Hematopoietic multipotent progenitor cell (in vitro differentiated cells): ENCODE results near the gene ANGEL2. TPM values are rescaled to one million over a fixed set of nuclear protein-coding genes. Genes with fewer than 3 reads are reported as not detected.
"Not testable (repeated sequence)": the region's sequence is repeated elsewhere in the genome, so short reads cannot be mapped to it uniquely, and the experiment has no call there.

Experiments used
- DNase-seq, 3 donors: peaks; one replicate each; pipeline ENCODE4 v3.0.0-alpha.2; 2011 to 2015; ENCODE audit warnings: low read depth in 2 of 3, low spot score in 2 of 3
- total RNA-seq: library from RNA; depleted of rRNA; stranded (reverse); fragments of >200 nt; gene quantifications from one replicate; pipeline ENCODE4 v1.2.3, GENCODE V29; 2012

The ANGEL2 gene
- total RNA-seq, 1 donor: 39.9 TPM

DNA sequence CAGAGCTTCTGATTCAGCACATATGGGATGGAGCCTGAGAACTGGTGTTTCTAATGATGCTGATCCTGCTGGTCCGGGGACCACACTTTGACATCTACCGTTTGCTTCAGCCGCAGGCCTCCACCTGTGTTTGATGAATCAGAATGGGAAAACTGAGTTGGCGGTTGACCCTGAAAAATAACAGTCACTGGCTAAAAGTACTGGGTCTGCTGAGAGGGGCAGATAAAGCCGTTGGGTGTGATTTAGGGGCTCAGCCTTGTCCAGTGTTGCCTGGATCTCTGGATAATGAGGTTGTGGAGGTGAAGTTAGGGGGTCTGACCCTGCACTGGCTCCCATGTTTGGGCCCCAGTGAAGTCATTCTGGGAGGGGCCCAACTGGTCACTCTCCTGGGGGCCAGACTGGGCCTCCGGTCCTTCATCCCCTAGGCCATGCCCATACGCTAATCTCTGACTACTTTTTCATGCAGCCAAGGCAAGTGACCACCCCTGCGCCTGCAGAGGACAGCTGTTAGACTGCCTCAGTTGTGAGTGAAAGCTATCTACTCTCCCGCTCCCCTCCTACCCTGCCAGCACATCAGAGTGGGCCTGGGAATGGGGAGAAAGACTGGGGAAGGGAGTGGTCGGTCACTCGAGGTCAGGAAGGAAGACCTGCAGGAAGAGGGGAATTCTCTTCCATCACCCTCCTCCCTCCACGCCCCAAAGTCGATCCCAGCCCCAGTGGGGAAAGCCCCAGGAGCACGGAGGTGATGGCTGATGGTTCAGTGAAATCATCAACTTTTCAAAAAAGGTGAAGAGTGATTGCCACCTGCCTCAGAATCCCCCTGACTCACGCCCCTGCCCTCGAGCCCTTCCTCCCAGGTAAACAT, 37.7 kb downstream of the ANGEL2 start:
- no peak for DNase-seq

GRCh38 chr1:212976586-212976985, 39.1 kb downstream of the ANGEL2 start:
- no peak for DNase-seq

DNA sequence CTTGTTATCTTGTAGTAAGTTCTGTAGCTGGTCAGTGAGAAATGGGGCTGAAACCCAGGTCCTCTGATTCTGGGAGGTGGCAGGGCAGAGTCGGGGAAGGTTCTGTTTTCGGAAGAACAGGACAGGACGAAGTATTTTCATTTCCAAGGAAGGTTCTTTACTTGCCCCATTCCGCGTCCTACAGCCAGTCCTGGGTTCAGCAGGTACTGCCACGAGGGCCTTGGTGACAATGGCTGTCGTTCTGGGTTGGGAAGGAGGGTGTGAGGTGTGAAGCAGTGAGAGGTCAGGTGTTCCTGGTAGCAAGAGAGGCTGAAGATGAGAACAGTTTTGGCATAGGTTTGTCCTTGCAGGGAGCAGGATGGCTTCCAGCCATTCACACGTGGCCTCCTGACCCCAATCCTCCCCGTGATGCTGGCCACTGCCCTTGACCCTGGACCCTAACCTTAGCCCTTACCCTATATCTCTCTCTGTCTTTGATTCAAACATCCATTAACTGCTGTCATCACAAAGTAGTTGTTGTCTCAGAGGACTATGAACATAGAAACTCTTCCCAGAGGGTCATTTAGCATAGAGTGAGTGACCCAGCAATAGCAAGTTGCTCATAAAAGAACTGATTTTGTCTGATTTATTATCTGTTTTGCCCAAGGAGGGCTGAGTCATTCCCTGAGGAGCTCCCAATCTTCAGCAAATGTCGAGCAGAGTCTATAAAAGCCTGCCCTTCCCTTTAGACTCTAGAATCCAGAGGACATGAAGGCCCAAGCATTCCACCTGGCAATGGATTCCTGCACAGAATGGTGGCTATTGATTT, 40.4 kb downstream of the ANGEL2 start:
- DNase-seq: no peak

- DNase-seq: no peak
These were observed 41.0 kb downstream of the ANGEL2 start for GRCh38 chr1:212974711-212975110.

GRCh38 chr1:212973899-212974298, 41.8 kb downstream of the ANGEL2 start:
- DNase-seq: no peak

DNA sequence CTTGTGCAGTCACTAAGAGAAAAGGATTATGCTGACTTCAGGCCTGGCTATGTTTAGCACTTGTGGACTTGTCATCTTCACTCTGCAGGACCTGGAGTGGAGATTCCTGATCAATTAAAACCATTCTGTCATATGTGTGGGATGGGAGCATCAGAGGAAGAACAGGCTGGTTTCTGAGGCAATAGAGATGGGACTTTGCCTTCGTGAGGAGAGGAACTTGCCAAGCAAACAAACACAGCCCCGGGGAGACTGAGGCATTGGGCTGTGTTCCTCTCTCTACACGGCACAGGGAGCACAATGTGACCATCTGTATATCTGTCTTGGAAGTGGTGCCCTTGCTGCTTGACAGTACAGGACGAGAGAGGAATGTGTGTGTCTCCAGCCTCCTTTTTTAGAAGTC, 42.2 kb downstream of the ANGEL2 start:
- no peak for DNase-seq

DNA sequence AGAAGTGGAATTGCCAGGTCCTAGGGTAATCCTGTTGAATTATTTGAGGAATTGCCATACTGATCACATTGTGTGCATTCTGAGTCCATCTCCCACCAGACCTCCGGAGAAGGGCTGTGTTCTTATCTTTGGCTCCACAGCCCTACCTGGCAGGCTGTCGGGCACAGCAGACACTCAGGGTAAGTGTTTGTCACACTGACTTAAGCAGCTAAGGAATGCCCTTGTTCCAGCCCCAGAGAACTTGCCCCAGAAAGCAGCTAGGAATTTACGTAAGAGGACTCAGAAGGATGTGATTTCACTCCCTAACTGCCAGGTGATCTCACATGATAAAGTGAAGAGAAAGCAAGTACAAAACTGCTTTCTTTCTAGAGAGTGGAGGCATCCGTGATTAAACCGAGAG, 44.4 kb downstream of the ANGEL2 start:
- no peak for DNase-seq

DNA sequence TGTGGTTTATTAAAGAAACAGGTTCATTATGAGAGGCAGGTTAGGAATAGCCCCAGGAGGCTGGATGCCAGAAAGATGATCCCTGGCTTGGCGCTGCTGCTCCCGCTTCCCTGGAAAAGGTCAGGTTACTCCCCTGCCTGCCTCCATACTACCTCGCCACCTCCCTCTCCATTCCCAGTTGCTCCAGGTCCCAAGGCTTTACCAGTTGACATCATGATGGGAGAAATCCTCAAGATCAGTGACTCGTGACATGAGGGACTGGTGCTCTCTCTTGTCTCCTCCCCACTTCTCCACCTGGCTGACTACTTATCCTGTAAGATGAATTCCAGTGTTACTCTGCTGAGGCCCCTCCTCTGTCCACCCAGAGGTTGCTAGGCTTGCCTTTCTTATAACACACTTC, 45.6 kb downstream of the ANGEL2 start:
- DNase-seq: no peak

DNA sequence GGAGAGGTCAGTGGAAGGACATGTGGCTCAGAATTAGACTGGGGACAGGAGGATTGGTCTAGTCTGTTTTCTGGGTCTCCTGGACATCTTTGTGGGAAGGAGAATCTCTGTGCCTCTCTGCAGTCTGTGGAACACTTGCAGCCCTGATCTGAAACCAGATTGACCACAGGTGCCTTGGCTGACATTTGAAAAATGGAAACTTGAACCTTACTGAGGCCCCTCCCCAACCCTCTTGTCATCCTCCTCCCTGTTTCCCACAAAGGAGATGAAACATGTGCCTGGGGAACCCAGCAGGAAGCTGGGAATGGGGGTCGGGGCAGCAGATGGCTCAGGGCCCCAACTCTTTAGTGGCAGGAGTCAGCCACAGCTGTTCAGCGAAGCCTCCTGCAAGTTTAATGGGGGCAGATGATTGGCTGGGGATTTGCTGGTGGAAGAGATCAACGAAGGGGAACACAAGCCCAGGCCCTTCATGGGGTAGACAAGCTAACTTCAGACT, 47.3 kb downstream of the ANGEL2 start:
- DNase-seq: no peak

GRCh38 chr1:212967801-212968200, 47.9 kb downstream of the ANGEL2 start:
- peak in 1 of 3 donors; percentile 39 for DNase-seq

DNA sequence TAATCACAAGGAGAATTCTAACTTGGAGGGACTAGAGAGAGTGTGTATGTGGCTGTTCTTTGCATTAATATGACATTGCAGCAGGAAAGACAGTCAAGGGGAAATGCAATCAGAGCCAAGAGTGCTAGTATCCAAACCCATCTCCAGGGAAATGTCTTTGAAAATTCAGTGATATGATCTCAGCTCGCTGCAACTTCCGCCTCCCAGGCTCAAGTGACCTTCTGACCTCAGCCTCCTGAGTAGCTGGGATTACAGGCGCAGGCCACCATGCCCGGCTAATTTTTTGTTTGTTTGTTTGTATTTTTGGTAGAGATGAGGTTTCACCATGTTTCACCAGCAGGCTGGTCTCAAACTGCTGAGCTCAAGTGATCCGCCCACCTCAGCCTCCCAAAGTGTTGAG, 49.1 kb downstream of the ANGEL2 start:
- no peak for DNase-seq

DNA sequence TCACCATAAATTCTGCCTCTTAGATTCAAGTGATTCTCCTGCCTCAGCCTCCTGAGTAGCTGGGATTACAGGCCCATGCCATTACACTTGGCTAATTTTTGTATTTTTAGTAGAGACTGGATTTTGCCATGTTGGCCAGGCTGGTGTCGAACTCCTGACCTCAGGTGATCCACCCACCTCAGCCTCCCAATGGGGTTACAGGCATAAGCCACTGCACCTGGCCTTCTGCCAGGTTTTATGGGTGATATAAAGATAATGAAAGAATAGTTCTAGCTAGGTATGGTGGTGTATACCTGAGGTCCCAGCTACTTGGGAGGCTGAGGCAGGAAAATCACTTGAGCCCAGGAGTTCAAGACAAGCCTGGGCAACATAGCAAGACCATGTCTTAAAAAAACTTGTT, 50.7 kb downstream of the ANGEL2 start:
- DNase-seq: not testable (repeated sequence)

DNA sequence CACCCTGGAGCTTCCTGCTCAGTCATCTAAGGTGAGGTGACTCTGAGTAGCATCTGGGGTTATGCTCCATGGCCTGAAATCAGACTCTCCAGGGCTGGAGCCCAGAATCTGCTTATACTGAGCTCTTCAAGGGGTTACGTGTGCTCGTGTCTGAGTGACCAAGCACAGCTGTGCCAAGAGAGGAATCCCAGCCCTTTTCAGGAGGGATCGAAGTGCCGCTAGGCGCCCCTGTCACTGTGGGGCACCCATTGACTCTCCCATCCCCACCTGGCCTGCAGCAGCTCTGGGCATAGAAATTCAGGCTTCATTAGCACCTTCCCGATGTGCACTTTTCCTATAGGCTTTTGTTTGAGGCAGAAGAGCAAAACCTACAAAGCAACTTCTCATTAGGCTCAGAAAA, 51.6 kb downstream of the ANGEL2 start:
- no peak for DNase-seq

DNA sequence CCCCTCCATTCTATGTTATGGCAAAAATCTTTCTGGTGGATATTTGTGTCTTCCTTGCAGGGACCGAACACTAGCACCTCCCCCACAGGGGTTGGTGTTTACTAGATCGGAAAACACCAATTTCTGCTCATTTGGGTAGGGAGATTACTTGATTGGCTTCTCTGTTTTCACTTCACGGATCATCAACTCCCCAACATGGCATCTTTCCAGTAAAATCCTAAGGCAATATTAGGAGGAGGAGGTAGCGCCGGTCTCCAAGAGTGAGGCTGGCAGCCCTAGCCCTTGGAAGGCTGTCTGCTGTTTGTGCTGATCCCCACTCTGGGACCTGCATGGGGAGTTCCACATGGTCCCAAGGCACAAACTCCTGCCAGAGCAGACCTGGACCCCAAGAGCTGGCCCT, 53.2 kb downstream of the ANGEL2 start:
- no peak for DNase-seq

DNA sequence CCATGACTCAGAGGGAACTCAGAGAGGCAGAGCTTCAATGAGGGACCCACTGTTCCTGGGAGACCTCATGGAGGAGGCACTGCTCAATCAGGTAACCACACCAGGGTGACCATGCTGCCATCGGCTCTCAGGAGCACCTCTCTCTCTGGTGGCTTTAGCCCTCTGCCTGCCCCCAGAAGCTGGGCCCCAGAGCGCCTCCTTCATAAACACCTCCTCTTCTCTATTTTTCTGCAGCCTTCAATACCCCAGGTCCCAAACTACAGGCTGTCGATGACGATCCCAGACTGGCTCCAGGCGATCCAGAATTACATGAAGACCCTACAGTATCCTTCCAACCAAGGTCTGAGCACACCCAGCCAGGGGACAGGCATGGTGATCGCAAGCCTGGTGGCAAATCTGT, 54.7 kb downstream of the ANGEL2 start:
- no peak for DNase-seq

- DNase-seq: no peak
These were observed 56.1 kb downstream of the ANGEL2 start for GRCh38 chr1:212959266-212960220.

- DNase-seq: no peak
These were observed 57.5 kb downstream of the ANGEL2 start for GRCh38 chr1:212958175-212958574.

DNA sequence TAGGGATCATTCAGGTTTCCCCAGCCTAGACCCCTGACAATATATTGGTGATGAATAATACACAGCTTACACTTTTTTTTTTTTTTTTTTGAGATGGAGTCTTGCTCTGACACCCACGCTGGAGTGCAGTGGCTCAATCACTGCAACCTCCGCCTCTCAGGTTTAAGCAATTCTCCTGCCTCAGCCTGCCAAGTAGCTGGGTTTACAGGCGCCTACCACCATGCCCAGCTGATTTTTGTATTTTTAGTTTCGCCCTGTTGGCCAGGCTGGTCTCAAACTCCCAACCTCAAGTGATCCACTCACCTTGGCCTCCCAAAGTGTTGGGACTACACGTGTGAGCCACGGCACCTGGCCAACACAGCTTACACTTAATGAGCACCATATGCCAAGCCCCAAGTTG, 58.1 kb downstream of the ANGEL2 start:
- no peak for DNase-seq

DNA sequence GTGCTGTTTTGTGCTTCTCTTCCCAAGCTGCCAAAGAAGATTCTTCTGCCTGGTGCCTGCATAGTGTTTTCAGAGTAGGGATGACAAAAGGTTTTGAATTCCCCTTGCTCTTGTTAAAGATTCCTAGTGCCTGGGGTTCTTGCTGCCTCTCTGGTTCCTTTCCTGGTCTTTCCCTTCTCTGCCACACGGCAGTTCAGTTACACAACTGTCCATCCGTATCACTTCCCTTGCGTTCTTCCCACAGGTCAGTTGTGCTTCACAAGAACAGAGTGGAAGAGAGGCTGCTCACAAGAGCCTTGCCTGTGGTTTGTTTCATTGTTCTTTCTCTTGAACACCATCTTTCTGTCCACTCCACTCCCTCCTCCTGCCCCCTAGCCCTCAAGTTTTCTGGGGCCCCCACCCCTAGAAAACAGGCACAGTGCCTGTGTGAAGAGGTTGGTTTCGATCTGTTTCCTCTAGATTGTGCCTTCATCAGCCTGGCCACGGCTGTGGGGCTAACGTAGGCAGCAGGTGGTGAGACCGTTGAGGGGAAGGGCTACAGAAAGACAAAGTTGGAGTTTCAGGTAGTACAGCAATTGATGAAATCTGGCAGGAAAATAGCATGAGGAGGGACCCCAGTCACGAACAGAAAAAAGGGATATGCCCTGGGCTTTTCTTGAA, 59.6 kb downstream of the ANGEL2 start:
- DNase-seq: peak in 1 of 3 donors; percentile 61

- DNase-seq: no peak
These were observed 60.6 kb downstream of the ANGEL2 start for GRCh38 chr1:212955098-212955497.
